Keratinocyte (primary cell): ENCODE measurements around the gene INIP. TPM values are rescaled to one million over a fixed set of nuclear protein-coding genes. Genes with fewer than 3 reads are reported as not detected.

Experiments used
- DNase-seq: peaks from one replicate; pipeline ENCODE4 v3.0.0-alpha.2; 2011; ENCODE audit warnings: low read depth, missing footprints, low spot score
- FAIRE-seq: peaks from 2 replicates; lab custom pipeline; 2011; peaks lifted over from hg19 to GRCh38; lab: Jason Lieb, UNC
- H2AFZ ChIP-seq: 2 replicates; pipeline ENCODE4 v1.6.0; 2012; ENCODE audit warnings: low read length, control low read depth, inconsistent platforms; ENCODE audit not compliant: control insufficient read depth
- H3K27ac ChIP-seq: 2 replicates; pipeline ENCODE4 v1.5.1; 2011; ENCODE audit warnings: low read length; ENCODE audit not compliant: control insufficient read depth, insufficient read depth
- H3K27me3 ChIP-seq: 3 replicates; pipeline ENCODE4 v1.6.0; 2011; ENCODE audit warnings: low read length; ENCODE audit not compliant: control insufficient read depth, insufficient read depth; ENCODE audit errors: extremely low read depth
- H3K36me3 ChIP-seq, 2 experiments: 2 replicates in 1 of 2; 3 replicates in 1 of 2; pipeline ENCODE4 v1.5.1; 2011; ENCODE audit warnings: low read length in 2 of 2, mild to moderate bottlenecking in 1 of 2; ENCODE audit not compliant: control insufficient read depth in 2 of 2, insufficient read depth in 2 of 2; ENCODE audit errors: extremely low read depth in 1 of 2
- H3K4me1 ChIP-seq: 3 replicates; pipeline ENCODE4 v1.5.1; 2011; ENCODE audit warnings: low read length; ENCODE audit not compliant: control insufficient read depth, insufficient read depth; ENCODE audit errors: extremely low read depth
- H3K4me2 ChIP-seq: 3 replicates; pipeline ENCODE4 v1.6.0; 2011; ENCODE audit warnings: low read depth, low read length; ENCODE audit not compliant: control insufficient read depth, insufficient read depth; ENCODE audit errors: extremely low read depth
- H3K4me3 ChIP-seq, 3 experiments: fragments of 200-600 bp in 1 of 3; sonication (generic) in 1 of 3; 2 replicates in 2 of 3; 3 replicates in 1 of 3; pipeline ENCODE4 v1.5.1; 2011 to 2016; ENCODE audit warnings: low read length in 3 of 3, mild to moderate bottlenecking in 3 of 3, control low read depth in 2 of 3, inconsistent platforms in 1 of 3, low read depth in 1 of 3, mixed read lengths in 1 of 3, mixed run types in 1 of 3, moderate library complexity in 1 of 3; ENCODE audit not compliant: control insufficient read depth in 2 of 3, insufficient read depth in 2 of 3; ENCODE audit errors: extremely low read depth in 1 of 3
- H3K79me2 ChIP-seq: 2 replicates; pipeline ENCODE4 v1.6.0; 2012; ENCODE audit warnings: low read length; ENCODE audit not compliant: control insufficient read depth, insufficient read depth
- H3K9ac ChIP-seq: 3 replicates; pipeline ENCODE4 v1.6.0; 2011; ENCODE audit warnings: low read length; ENCODE audit not compliant: control insufficient read depth, insufficient read depth; ENCODE audit errors: extremely low read depth
- H3K9me1 ChIP-seq: 3 replicates; pipeline ENCODE4 v1.6.0; 2011; ENCODE audit warnings: low read length; ENCODE audit not compliant: control insufficient read depth, insufficient read depth; ENCODE audit errors: extremely low read depth
- H3K9me3 ChIP-seq: 2 replicates; pipeline ENCODE4 v1.5.1; 2012; ENCODE audit warnings: low read depth, low read length; ENCODE audit not compliant: control insufficient read depth
- H4K20me1 ChIP-seq: 3 replicates; pipeline ENCODE4 v1.6.0; 2011; ENCODE audit warnings: low read length; ENCODE audit not compliant: control insufficient read depth, insufficient read depth; ENCODE audit errors: extremely low read depth
- CTCF ChIP-seq, 3 experiments: IDR thresholded peaks in 1 of 3; conservative IDR thresholded peaks in 1 of 3; optimal IDR thresholded peaks in 1 of 3; 2 replicates in 2 of 3; 3 replicates in 1 of 3; pipeline versions ENCODE3 to v1.5.1; 2011; ENCODE audit warnings: low read length in 3 of 3, mild to moderate bottlenecking in 3 of 3, moderate library complexity in 2 of 3, control low read depth in 1 of 3, inconsistent platforms in 1 of 3; ENCODE audit not compliant: insufficient read depth in 2 of 3; ENCODE audit errors: extremely low read depth in 1 of 3
- EZH2 ChIP-seq: IDR thresholded peaks from one replicate; pipeline ENCODE4 v1.6.1; 2012; ENCODE audit warnings: inconsistent platforms, mild to moderate bottlenecking, low read length, moderate library complexity
- dilution Hi-C: fragments of 300-500 bp; cut with MboI; formaldehyde crosslinking; loops from one replicate; pipeline ENCODE4 v1.7.0; 2020; ENCODE audit warnings: low sequenced_read_pairs; ENCODE audit not compliant: extremely low pct_ligation_motif_present
- polyA plus RNA-seq, 5 experiments: library from polyadenylated mRNA; depleted of rRNA in 3 of 5; stranded (reverse) in 3 of 5; stranded (forward) in 1 of 5; unstranded in 1 of 5; fragments of >200 nt; gene quantifications; 1 replicate in 1 of 5; 2 replicates in 3 of 5; 3 replicates in 1 of 5; pipeline versions ENCODE4 v1.2.1 to v1.2.3, GENCODE V29; 2011 to 2012; ENCODE audit warnings: missing spikeins in 2 of 5, low read depth in 1 of 5, low replicate concordance in 1 of 5

Gene INIP
- polyA plus RNA-seq, 1 donor (not counting 4 experiments of a cell fraction or from before 2014, with no cell fraction given), result 22.0 TPM

DNA sequence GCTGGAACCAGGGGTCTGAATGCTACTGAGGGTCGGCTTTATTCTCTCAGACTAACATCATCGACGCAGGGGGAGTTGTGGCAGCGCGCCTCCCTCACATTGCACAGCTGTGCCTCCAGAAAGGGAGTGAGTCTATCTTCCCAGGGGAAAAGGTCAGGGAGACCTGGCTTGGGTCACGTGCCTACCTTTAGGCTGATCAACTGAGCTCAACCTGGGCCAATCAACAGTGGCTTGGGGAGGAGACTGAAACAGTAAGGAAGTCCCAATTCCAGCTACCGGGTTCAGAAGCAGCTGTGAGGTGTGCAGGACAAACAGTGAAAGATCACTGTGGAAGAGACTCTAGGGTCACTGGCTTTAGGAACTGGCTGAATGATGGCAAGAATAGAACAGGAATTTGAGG, 46.9 kb upstream of the INIP start:
- Histone ChIP-seq H3K79me2 (peaks cover 44% of the 10 kb centered on the region), H3K4me2 (no peak overlapping the region)
- dilution Hi-C loops, result no loop called here

GRCh38 chr9:112764344-112764743, 46.4 kb upstream of the INIP start:
- H3K9me3 ChIP-seq, result no peaks in the 10 kb centered on the region
- H3K27me3 ChIP-seq, result no peaks in the 10 kb centered on the region
- H3K4me3 ChIP-seq, result no peak overlapping the region
- DNase-seq (no peak), FAIRE-seq (no peak)
- no peaks in the 10 kb centered on the region for H4K20me1 ChIP-seq
- H3K27ac ChIP-seq, result no peak overlapping the region
- no peak overlapping the region for H3K9ac ChIP-seq
- H3K4me2 ChIP-seq, result no peak overlapping the region
- no peak for TF ChIP-seq EZH2
- no peak for TF ChIP-seq CTCF (optimal IDR thresholded peaks at IDR 0.05 in 1 of 3, IDR thresholded peaks at IDR 0.05 in 1 of 3, conservative IDR thresholded peaks at IDR 0.05 in 1 of 3; ENCODE audit: extremely low read depth in 1 of 3, insufficient read depth in 2 of 3, low read length in 3 of 3)
- H3K4me1 ChIP-seq, result no peaks in the 10 kb centered on the region
- peaks cover 4% of the 10 kb centered on the region for H3K9me1 ChIP-seq
- no peak overlapping the region for H2AFZ ChIP-seq
- H3K79me2 ChIP-seq, result peaks cover 45% of the 10 kb centered on the region
- H3K36me3 ChIP-seq, result peaks cover 0 to 3% of the 10 kb centered on the region in 2 experiments
- dilution Hi-C loops, result no loop called here

More for the DNA sequence above, 46.9 kb upstream of the INIP start:
- Histone ChIP-seq H4K20me1 (no peaks in the 10 kb centered on the region), H3K9me1 (peaks cover 4% of the 10 kb centered on the region), H2AFZ (no peak overlapping the region), H3K27ac (no peak overlapping the region), H3K4me3 (no peak overlapping the region), H3K4me1 (no peaks in the 10 kb centered on the region), H3K9ac (no peak overlapping the region), H3K9me3 (no peaks in the 10 kb centered on the region), H3K27me3 (no peaks in the 10 kb centered on the region), H3K36me3 (peaks cover 0 to 3% of the 10 kb centered on the region in 2 experiments)
- FAIRE-seq (no peak), DNase-seq (no peak)
- TF ChIP-seq EZH2 (no peak), CTCF (optimal IDR thresholded peaks at IDR 0.05 in 1 of 3, IDR thresholded peaks at IDR 0.05 in 1 of 3, conservative IDR thresholded peaks at IDR 0.05 in 1 of 3; ENCODE audit: extremely low read depth in 1 of 3, insufficient read depth in 2 of 3, low read length in 3 of 3) (no peak)
